ENCODE measurements around the gene VWC2.

Gene VWC2

GRCh38 chr7:49823566-49823965 is 50.1 kb downstream of the VWC2 start:
- 77% methylated on average over 3 of the region's 3 CpGs for WGBS
- H3K4me1 ChIP-seq (ENCODE audit: control insufficient read depth, insufficient read depth, low read depth, low read length): no peaks in the 10 kb centered on the region
- no peaks in the 10 kb centered on the region for H3K79me1 ChIP-seq (replicated peaks; ENCODE audit: low read length, poor library complexity, severe bottlenecking)
- no peak overlapping the region for H3K18ac ChIP-seq (ENCODE audit: low read depth in 1 of 2, low read length in 2 of 2)
- no peak overlapping the region for H2AK5ac ChIP-seq (ENCODE audit: low read length, severe bottlenecking)
- H3K4ac ChIP-seq (ENCODE audit: low read depth in 1 of 2, low read length in 2 of 2): no peak overlapping the region
- H3K4me3 ChIP-seq (ENCODE audit: insufficient read depth in 1 of 2, low read depth in 1 of 2, low read length in 2 of 2): no peak overlapping the region
- H3K27ac ChIP-seq (ENCODE audit: low read length, poor library complexity, severe bottlenecking): no peak overlapping the region
- H2BK120ac ChIP-seq (ENCODE audit: low read depth, low read length): no peak overlapping the region
- H2BK5ac ChIP-seq (ENCODE audit: low read depth, low read length, poor library complexity, severe bottlenecking): no peak overlapping the region
- no peak overlapping the region for H4K91ac ChIP-seq (ENCODE audit: low read length)
- no peak overlapping the region for H3K4me2 ChIP-seq (ENCODE audit: low read length, poor library complexity, severe bottlenecking)
- DNase-seq: no peak
- H3K14ac ChIP-seq (ENCODE audit: low read length in 2 of 2): no peak overlapping the region
- no peak overlapping the region for H4K8ac ChIP-seq (ENCODE audit: low read length)
- no peaks in the 10 kb centered on the region for H3K9me3 ChIP-seq (ENCODE audit: control insufficient read depth, low read length)
- peaks cover 0 to 4% of the 10 kb centered on the region in 2 experiments for H3K27me3 ChIP-seq (ENCODE audit: control insufficient read depth in 1 of 2, insufficient read depth in 1 of 2, low read length in 2 of 2)
- no peak overlapping the region for H3K9ac ChIP-seq (ENCODE audit: low read length)
- no peak overlapping the region for H3K23ac ChIP-seq (ENCODE audit: low read length in 2 of 2)
- no peak overlapping the region for H2BK12ac ChIP-seq (ENCODE audit: low read length in 2 of 2)
- H3K36me3 ChIP-seq (ENCODE audit: control insufficient read depth in 1 of 2, insufficient read depth in 2 of 2, low read depth in 1 of 2, low read length in 2 of 2): no peaks in the 10 kb centered on the region
- no peak overlapping the region for H2BK15ac ChIP-seq (ENCODE audit: low read depth, poor library complexity, severe bottlenecking)
- no peak overlapping the region for H2AFZ ChIP-seq (ENCODE audit: low read depth, low read length)

DNA sequence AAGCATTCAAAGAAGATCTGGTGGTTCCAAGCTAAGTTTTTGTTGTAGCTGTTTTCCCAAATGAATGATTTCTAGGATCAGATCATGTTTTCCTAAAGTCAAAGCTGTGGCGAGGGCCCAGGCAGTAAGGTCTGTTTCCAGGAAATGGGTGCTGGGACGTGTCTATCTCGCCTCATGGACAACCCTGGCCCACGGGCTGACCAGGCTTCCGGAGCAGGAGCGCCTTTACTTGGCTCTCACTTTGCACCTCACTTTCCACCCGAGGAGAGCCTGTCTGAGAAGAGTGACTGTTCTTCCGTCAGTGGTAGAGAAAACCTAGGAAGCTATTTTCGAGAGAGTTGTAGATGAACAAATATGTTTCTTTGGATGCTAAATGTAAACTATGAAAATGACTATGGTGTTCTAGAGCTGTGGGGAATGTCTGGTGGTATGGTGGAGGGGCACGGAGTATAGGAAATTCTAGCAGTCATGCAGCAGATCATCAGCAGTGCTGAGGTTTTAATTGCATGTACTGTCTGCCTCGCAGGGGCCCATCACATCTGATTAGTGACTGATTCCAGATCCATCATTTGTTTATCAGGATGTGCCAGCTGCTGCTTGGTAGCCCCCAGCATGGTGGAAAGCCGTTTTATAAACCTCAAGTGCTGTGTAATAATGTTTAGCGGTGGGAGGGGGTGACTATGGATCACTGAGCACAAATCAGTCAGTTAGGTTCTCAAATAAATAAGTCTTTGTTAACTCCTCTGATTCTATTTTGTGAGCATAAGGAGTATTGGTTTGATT is 66.6 kb downstream of the VWC2 start:
- Histone ChIP-seq H4K8ac (ENCODE audit: low read length) (no peak overlapping the region), H3K4me1 (ENCODE audit: control insufficient read depth, insufficient read depth, low read depth, low read length) (no peaks in the 10 kb centered on the region), H2AFZ (ENCODE audit: low read depth, low read length) (no peak overlapping the region), H3K23ac (ENCODE audit: low read length in 2 of 2) (no peak overlapping the region), H3K4me2 (ENCODE audit: low read length, poor library complexity, severe bottlenecking) (no peak overlapping the region), H2BK120ac (ENCODE audit: low read depth, low read length) (no peak overlapping the region), H3K4ac (ENCODE audit: low read depth in 1 of 2, low read length in 2 of 2) (no peak overlapping the region), H4K91ac (ENCODE audit: low read length) (no peak overlapping the region), H3K79me1 (replicated peaks; ENCODE audit: low read length, poor library complexity, severe bottlenecking) (no peaks in the 10 kb centered on the region), H3K9me3 (ENCODE audit: control insufficient read depth, low read length) (no peaks in the 10 kb centered on the region), H3K27ac (ENCODE audit: low read length, poor library complexity, severe bottlenecking) (no peak overlapping the region), H3K36me3 (ENCODE audit: control insufficient read depth in 1 of 2, insufficient read depth in 2 of 2, low read depth in 1 of 2, low read length in 2 of 2) (no peaks in the 10 kb centered on the region), H2AK5ac (ENCODE audit: low read length, severe bottlenecking) (no peak overlapping the region), H3K18ac (ENCODE audit: low read depth in 1 of 2, low read length in 2 of 2) (no peak overlapping the region), H3K9ac (ENCODE audit: low read length) (no peak overlapping the region), H3K14ac (ENCODE audit: low read length in 2 of 2) (no peak overlapping the region), H2BK12ac (ENCODE audit: low read length in 2 of 2) (no peak overlapping the region), H2BK15ac (ENCODE audit: low read depth, poor library complexity, severe bottlenecking) (no peak overlapping the region), H2BK5ac (ENCODE audit: low read depth, low read length, poor library complexity, severe bottlenecking) (no peak overlapping the region), H3K4me3 (ENCODE audit: insufficient read depth in 1 of 2, low read depth in 1 of 2, low read length in 2 of 2) (no peak overlapping the region), H3K27me3 (ENCODE audit: control insufficient read depth in 1 of 2, insufficient read depth in 1 of 2, low read length in 2 of 2) (no peaks in the 10 kb centered on the region)
- DNase-seq: no peak
- WGBS: 72% methylated on average over 13 of the region's 13 CpGs

DNA sequence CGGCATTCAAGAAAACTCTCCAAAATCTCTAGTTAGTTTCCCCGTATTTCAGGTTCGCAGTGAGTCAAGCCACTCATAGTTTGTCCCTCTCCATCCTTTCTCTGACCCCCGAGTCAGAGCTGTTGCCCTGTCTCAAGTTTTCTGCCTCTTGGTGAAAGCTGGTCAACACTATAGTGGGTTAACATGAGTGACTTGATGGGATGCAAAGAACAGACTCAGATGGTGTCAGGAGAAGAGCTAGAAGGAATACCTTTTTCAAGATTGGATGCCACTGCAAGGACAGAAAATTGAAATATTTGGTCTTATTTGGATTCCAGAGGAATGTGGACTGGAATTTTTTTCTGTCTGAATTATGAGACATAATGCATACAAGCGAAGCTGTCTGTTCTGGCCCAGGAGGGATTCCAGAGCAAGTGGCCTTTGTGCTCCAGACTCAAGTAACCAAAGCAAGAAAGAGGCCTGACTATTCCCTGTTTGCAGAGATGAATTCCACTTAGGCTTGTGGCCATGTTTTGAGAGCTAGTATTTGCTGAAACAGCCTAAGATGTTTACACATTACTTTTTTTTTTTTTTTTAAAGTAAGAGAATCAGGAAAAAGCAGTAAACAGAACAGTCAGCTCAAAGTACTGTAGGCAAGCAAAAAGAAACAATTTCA is 67.4 kb downstream of the VWC2 start:
- Histone ChIP-seq H3K4me2 (ENCODE audit: low read length, poor library complexity, severe bottlenecking) (no peak overlapping the region), H2AK5ac (ENCODE audit: low read length, severe bottlenecking) (no peak overlapping the region), H3K9me3 (ENCODE audit: control insufficient read depth, low read length) (no peaks in the 10 kb centered on the region), H3K4ac (ENCODE audit: low read depth in 1 of 2, low read length in 2 of 2) (no peak overlapping the region), H3K14ac (ENCODE audit: low read length in 2 of 2) (no peak overlapping the region), H4K91ac (ENCODE audit: low read length) (no peak overlapping the region), H3K79me1 (replicated peaks; ENCODE audit: low read length, poor library complexity, severe bottlenecking) (no peaks in the 10 kb centered on the region), H3K9ac (ENCODE audit: low read length) (no peak overlapping the region), H4K8ac (ENCODE audit: low read length) (no peak overlapping the region), H3K23ac (ENCODE audit: low read length in 2 of 2) (no peak overlapping the region), H2BK120ac (ENCODE audit: low read depth, low read length) (no peak overlapping the region), H3K18ac (ENCODE audit: low read depth in 1 of 2, low read length in 2 of 2) (no peak overlapping the region), H3K27ac (ENCODE audit: low read length, poor library complexity, severe bottlenecking) (no peak overlapping the region), H3K36me3 (ENCODE audit: control insufficient read depth in 1 of 2, insufficient read depth in 2 of 2, low read depth in 1 of 2, low read length in 2 of 2) (no peaks in the 10 kb centered on the region), H2AFZ (ENCODE audit: low read depth, low read length) (no peak overlapping the region), H2BK15ac (ENCODE audit: low read depth, poor library complexity, severe bottlenecking) (no peak overlapping the region), H3K4me1 (ENCODE audit: control insufficient read depth, insufficient read depth, low read depth, low read length) (no peaks in the 10 kb centered on the region), H2BK5ac (ENCODE audit: low read depth, low read length, poor library complexity, severe bottlenecking) (no peak overlapping the region), H2BK12ac (ENCODE audit: low read length in 2 of 2) (no peak overlapping the region), H3K27me3 (ENCODE audit: control insufficient read depth in 1 of 2, insufficient read depth in 1 of 2, low read length in 2 of 2) (no peaks in the 10 kb centered on the region), H3K4me3 (ENCODE audit: insufficient read depth in 1 of 2, low read depth in 1 of 2, low read length in 2 of 2) (no peak overlapping the region)
- DNase-seq: no peak
- WGBS: 76% methylated on average over 5 of the region's 5 CpGs

- Histone ChIP-seq H3K9me3 (ENCODE audit: control insufficient read depth, low read length) (no peaks in the 10 kb centered on the region), H3K4me2 (ENCODE audit: low read length, poor library complexity, severe bottlenecking) (no peak overlapping the region), H3K36me3 (ENCODE audit: control insufficient read depth in 1 of 2, insufficient read depth in 2 of 2, low read depth in 1 of 2, low read length in 2 of 2) (no peaks in the 10 kb centered on the region), H3K4ac (ENCODE audit: low read depth in 1 of 2, low read length in 2 of 2) (no peak overlapping the region), H3K14ac (ENCODE audit: low read length in 2 of 2) (no peak overlapping the region), H3K27me3 (ENCODE audit: control insufficient read depth in 1 of 2, insufficient read depth in 1 of 2, low read length in 2 of 2) (no peaks in the 10 kb centered on the region), H2AFZ (ENCODE audit: low read depth, low read length) (no peak overlapping the region), H2AK5ac (ENCODE audit: low read length, severe bottlenecking) (no peak overlapping the region), H3K79me1 (replicated peaks; ENCODE audit: low read length, poor library complexity, severe bottlenecking) (no peaks in the 10 kb centered on the region), H2BK12ac (ENCODE audit: low read length in 2 of 2) (no peak overlapping the region), H3K9ac (ENCODE audit: low read length) (no peak overlapping the region), H4K8ac (ENCODE audit: low read length) (no peak overlapping the region), H3K4me1 (ENCODE audit: control insufficient read depth, insufficient read depth, low read depth, low read length) (peaks cover 4% of the 10 kb centered on the region), H2BK120ac (ENCODE audit: low read depth, low read length) (no peak overlapping the region), H2BK15ac (ENCODE audit: low read depth, poor library complexity, severe bottlenecking) (no peak overlapping the region), H3K4me3 (ENCODE audit: insufficient read depth in 1 of 2, low read depth in 1 of 2, low read length in 2 of 2) (no peak overlapping the region), H3K27ac (ENCODE audit: low read length, poor library complexity, severe bottlenecking) (no peak overlapping the region), H4K91ac (ENCODE audit: low read length) (no peak overlapping the region), H3K18ac (ENCODE audit: low read depth in 1 of 2, low read length in 2 of 2) (no peak overlapping the region), H3K23ac (ENCODE audit: low read length in 2 of 2) (no peak overlapping the region), H2BK5ac (ENCODE audit: low read depth, low read length, poor library complexity, severe bottlenecking) (no peak overlapping the region)
- 86% methylated on average over 4 of the region's 5 CpGs for WGBS
- no peak for DNase-seq
These were observed 72.2 kb downstream of the VWC2 start for GRCh38 chr7:49845626-49846025.

All from mesenchymal stem cell (in vitro differentiated cells and primary cell).